Testis (tissue), 3 donors: Measurements from ENCODE around the gene ARIH2. TPM values are rescaled to one million over a fixed set of nuclear protein-coding genes. Genes with fewer than 3 reads are reported as not detected.
"Not testable (repeated sequence)": the region's sequence is repeated elsewhere in the genome, so short reads cannot be mapped to it uniquely, and the experiment has no call there.

Experiments
- DNase-seq: peaks from one replicate; pipeline ENCODE4 v3.0.0-alpha.2; 2019
- H3K27ac ChIP-seq, 2 donors: fragments of 200-600 bp; sonication (generic); one replicate each; pipeline ENCODE4 v1.5.1; 2019
- H3K27me3 ChIP-seq: fragments of 200-600 bp; sonication (generic); one replicate; pipeline ENCODE4 v1.5.1; 2019
- H3K36me3 ChIP-seq: fragments of 200-600 bp; sonication (generic); one replicate; pipeline ENCODE4 v1.5.1; 2017; ENCODE audit warnings: low read depth; ENCODE audit errors: missing control alignments
- H3K4me1 ChIP-seq: fragments of 200-600 bp; sonication (generic); one replicate; pipeline ENCODE4 v1.5.1; 2019
- H3K4me3 ChIP-seq, 2 donors: fragments of 200-600 bp; sonication (generic); one replicate each; pipeline ENCODE4 v1.5.1; 2017 to 2019
- H3K9me3 ChIP-seq: fragments of 200-600 bp; sonication (generic); one replicate; pipeline ENCODE4 v1.5.1; 2017
- POLR2A ChIP-seq: fragments of 450-650 bp; IDR thresholded peaks from one replicate; pipeline ENCODE4 v1.6.1; 2017; ENCODE audit warnings: antibody characterized with exemption, mild to moderate bottlenecking, moderate library complexity
- WGBS, 2 donors: methylation state at CpG; one replicate each; pipeline ENCODE4 v1.1.5; 2018; 5-methylcytosine and 5-hydroxymethylcytosine counted together
- intact Hi-C: fragments of 100-400 bp; cut with DNase I; formaldehyde crosslinking; loops from one replicate; pipeline ENCODE4 v1.15.1; 2023; ENCODE audit warnings: low total_unique reads
- polyA plus RNA-seq: library from polyadenylated mRNA; stranded (reverse); fragments of 350-450 nt; fragmentation: Illumina TruSeq; extraction: RNeasy Lipid Tissue Mini Kit (QIAGEN cat#74804); gene quantifications from one replicate; pipeline ENCODE4 v1.2.3, GENCODE V29; 2014; ENCODE audit warnings: low read depth, low replicate concordance; ENCODE audit not compliant: insufficient read depth
- total RNA-seq, 2 donors: library from RNA; depleted of rRNA; stranded (reverse); fragments of >200 nt; gene quantifications; one replicate each; pipeline ENCODE4 v1.2.3, GENCODE V29; 2016
- TF ChIP-seq, protein P1 (sequence below), 3 experiments: fragments of 450-650 bp in 2 of 3; fragments of 200-600 bp in 1 of 3; sonication (generic) in 1 of 3; IDR thresholded peaks; one replicate each; pipeline ENCODE4 v1.5.1; 2016 to 2019; ENCODE audit warnings: antibody characterized with exemption in 3 of 3, mild to moderate bottlenecking in 2 of 3, moderate library complexity in 1 of 3

ARIH2 gene
- total and polyA plus RNA-seq, 3 donors from 2014 or later, result 106 to 157 (median 127) TPM

DNA sequence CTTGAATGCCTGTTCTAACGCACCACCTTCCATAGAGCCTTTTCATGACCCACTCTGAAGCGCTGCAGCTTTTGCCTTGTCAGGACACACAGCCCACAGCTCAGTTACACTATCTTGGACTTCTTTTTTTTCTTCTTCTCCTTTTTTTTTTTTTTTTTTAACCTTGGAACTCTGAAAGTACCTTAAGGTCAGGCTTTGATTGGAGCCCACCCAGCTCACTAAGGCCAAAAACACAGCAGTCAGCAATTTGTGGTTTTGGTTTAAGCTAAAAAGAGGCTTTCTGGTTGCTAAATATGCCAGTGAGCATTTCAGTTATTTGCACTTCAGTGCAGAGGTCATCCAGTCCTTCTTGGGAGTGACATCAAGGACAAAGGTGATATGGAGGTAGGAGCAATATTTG is 21.7 kb upstream of the ARIH2 start:
- H3K9me3 ChIP-seq, result no peaks in the 10 kb centered on the region
- H3K36me3 ChIP-seq, result no peaks in the 10 kb centered on the region
- WGBS, 2 donors, result 51 to 80% methylated on average over 2 of the region's 2 CpGs
- H3K27me3 ChIP-seq, result no peaks in the 10 kb centered on the region
- no peak overlapping the region for H3K4me3 ChIP-seq
- intact Hi-C loops, result no loop called here
- no peak overlapping the region for H3K27ac ChIP-seq
- H3K4me1 ChIP-seq, result peaks cover 7% of the 10 kb centered on the region
- DNase-seq, result peak; percentile 32
- no peak for TF ChIP-seq POLR2A
- TF ChIP-seq, protein P1, sequence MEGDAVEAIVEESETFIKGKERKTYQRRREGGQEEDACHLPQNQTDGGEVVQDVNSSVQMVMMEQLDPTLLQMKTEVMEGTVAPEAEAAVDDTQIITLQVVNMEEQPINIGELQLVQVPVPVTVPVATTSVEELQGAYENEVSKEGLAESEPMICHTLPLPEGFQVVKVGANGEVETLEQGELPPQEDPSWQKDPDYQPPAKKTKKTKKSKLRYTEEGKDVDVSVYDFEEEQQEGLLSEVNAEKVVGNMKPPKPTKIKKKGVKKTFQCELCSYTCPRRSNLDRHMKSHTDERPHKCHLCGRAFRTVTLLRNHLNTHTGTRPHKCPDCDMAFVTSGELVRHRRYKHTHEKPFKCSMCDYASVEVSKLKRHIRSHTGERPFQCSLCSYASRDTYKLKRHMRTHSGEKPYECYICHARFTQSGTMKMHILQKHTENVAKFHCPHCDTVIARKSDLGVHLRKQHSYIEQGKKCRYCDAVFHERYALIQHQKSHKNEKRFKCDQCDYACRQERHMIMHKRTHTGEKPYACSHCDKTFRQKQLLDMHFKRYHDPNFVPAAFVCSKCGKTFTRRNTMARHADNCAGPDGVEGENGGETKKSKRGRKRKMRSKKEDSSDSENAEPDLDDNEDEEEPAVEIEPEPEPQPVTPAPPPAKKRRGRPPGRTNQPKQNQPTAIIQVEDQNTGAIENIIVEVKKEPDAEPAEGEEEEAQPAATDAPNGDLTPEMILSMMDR (IDR thresholded peaks at IDR 0.05), result no peak

DNA sequence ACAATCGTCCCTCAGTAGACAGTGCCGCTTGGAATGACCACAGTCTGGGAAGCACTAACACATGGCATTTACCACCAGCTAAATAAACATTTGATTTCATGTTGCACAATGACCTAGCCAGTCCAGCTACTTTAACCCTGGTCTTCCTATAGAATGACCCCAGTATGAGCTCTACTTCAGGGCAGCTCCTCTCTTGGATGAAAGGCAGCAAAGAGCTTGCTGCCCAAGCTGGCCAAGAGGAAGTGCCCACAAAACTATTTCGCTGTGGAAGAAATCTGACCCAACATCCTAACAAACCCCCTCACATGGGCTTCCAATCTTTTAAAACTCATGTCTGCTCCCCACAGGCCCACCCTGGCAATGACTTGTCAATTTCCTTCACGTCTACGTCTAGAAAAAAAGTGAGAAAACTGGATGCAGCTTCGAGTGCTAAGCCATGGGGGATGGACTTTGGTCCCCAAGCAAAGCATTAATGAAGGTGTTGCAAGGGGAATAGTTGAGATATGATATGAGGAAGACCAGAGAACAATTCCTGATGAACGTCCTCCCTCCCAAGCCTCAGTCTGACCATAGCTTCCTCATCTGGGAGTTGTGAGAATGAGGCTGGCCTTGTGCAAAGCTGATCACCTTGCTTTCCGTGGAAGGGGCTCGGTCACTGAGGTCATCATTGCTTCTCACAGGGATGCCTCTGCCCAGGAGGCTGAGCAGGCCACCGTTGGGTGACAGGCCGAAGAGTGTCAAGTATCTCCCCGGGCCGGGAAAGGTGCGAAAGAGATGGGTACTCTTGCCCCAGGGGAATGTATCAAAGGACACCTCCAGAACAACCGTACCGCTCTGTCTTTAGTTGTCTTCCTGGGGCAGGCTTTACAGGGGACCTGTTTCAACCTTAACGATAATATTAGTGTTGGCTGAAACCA is 20.9 kb upstream of the ARIH2 start:
- TF ChIP-seq, protein P1 (IDR thresholded peaks at IDR 0.05), result no peak
- no peak for TF ChIP-seq POLR2A
- Histone ChIP-seq H3K27ac (peak overlapping the region; percentile 8 to 22), H3K4me1 (peaks cover 7% of the 10 kb centered on the region), H3K27me3 (no peaks in the 10 kb centered on the region), H3K4me3 (peak overlapping the region; percentile 69), H3K9me3 (no peaks in the 10 kb centered on the region), H3K36me3 (no peaks in the 10 kb centered on the region)
- 36 to 41% methylated on average over 15 to 17 of the region's 17 CpGs for WGBS, 2 donors
- no peak for DNase-seq
- intact Hi-C loops, result no loop called here

DNA sequence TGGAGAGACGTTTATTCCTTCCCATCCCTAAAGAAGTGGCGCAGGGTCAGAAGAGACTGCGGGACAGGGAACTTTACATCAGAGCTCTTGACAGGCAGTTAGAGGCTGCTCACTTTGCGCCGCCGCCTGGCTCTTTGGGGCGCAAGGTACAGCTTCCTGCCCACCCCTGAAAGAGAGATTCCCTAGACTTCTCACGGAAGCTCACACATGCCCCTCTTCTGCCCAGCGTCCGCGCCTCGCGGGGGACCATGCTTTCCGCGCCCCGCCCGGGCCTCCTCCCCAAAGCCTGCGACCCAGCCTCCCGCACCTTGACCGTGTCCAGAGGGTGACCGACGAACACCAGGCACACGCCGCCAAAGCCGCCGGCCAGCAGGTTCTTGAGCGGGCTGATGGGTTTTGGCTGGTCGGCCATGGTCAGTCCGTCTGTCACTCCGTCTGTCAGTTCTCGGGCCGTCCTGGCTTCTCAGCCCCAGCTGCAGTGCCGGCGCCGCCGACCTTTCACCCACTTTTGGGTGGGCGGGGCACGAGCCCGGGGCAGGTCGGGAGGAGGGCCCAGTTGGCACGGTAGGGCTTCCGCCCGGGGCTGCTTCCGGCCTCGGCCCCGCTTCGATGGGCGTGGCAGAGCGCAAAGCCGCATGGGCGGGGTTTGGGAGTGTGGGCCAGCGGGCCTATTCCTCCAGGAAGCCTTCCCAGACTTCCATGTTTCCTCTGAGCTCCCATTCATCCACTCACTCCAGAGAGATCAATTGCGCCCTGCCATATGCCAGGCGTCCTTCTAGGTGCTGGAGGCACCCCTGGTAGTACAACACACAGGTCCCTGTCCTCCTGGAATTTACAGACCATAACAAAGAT is 20.0 kb upstream of the ARIH2 start, which contains the start of gene SLC25A20:
Gene SLC25A20, minus strand, starts transcription at position 500 of the 852 bp plus-strand sequence. Its CDS starts 88 bp downstream, at position 412.
- Histone ChIP-seq H3K4me1 (peaks cover 7% of the 10 kb centered on the region), H3K27ac (peak within 1 kb of the TSS; percentile 8 to 35), H3K9me3 (no peaks in the 10 kb centered on the region), H3K4me3 (peak within 1 kb of the TSS; percentile 69), H3K36me3 (no peaks in the 10 kb centered on the region), H3K27me3 (no peaks in the 10 kb centered on the region)
- peak; percentile 91 for DNase-seq
- peak; percentile 15 for TF ChIP-seq POLR2A
- TF ChIP-seq, protein P1 (IDR thresholded peaks at IDR 0.05), result no peak
- intact Hi-C loops, result no loop called here
- 3 to 6% methylated on average over 20 to 51 of the region's 54 CpGs for WGBS, 2 donors

DNA sequence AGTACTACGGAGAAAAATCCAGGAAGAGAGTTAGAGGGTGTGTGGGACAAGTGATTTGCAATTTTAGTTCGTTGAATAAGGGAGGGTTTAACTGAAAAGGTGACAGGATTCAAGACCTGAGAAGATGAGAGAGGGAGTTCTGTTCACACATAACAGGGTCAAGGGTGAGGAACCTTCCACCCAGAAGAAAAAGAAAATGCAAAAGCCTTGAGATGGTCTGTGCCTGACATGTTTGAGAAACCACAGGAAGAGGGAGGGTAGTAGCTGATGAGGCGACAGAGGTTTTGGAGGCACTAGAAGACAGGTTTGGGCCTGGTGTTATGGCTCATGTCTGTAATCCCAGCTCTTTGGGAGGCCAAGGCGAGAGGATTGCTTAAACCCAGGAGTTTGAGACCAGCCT is 19.4 kb upstream of the ARIH2 start:
- no peak for DNase-seq
- Histone ChIP-seq H3K9me3 (no peaks in the 10 kb centered on the region), H3K4me3 (peak overlapping the region in 1 of 2 donors; percentile 69), H3K36me3 (no peaks in the 10 kb centered on the region), H3K27ac (peak overlapping the region in 1 of 2 donors; percentile 35), H3K27me3 (no peaks in the 10 kb centered on the region), H3K4me1 (peaks cover 7% of the 10 kb centered on the region)
- TF ChIP-seq POLR2A, result no peak
- TF ChIP-seq, protein P1 (IDR thresholded peaks at IDR 0.05), result no peak
- intact Hi-C loops, result no loop called here
- whole genome bisulfite sequencing, 2 donors, result 61 to 77% methylated on average over 4 of the region's 4 CpGs

DNA sequence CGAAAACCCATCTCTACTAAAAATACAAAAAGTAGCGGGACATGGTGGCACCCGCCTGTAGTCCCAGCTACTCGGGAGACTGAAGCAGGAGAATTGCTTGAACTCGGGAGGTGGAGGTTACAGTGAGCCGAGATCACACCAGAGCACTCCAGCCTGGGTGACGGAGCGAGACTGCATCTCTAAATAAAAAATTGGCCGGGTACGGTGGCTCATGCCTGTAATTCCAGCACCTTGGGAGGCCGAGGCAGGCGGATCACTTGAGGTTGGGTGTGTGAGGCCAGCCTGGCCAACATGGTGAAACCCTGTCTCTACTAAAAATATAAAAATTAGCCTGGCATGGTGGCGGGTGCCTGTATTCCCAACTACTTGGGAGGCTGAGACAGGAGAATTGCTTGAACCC is 11.6 kb upstream of the ARIH2 start:
- H3K36me3 ChIP-seq, H3K27ac ChIP-seq, H3K4me1 ChIP-seq, H3K4me3 ChIP-seq, H3K27me3 ChIP-seq, DNase-seq, H3K9me3 ChIP-seq, intact Hi-C loops: not testable (repeated sequence)
- WGBS, 2 donors, result 92 to 94% methylated on average over 13 of the region's 13 CpGs
